ENCODE results near the gene ABCA4. TPM values are rescaled to one million over a fixed set of nuclear protein-coding genes. Genes with fewer than 3 reads are reported as not detected.

The ABCA4 gene
- total RNA-seq, 1 experiment from 2014 or later = 0.29 TPM

DNA sequence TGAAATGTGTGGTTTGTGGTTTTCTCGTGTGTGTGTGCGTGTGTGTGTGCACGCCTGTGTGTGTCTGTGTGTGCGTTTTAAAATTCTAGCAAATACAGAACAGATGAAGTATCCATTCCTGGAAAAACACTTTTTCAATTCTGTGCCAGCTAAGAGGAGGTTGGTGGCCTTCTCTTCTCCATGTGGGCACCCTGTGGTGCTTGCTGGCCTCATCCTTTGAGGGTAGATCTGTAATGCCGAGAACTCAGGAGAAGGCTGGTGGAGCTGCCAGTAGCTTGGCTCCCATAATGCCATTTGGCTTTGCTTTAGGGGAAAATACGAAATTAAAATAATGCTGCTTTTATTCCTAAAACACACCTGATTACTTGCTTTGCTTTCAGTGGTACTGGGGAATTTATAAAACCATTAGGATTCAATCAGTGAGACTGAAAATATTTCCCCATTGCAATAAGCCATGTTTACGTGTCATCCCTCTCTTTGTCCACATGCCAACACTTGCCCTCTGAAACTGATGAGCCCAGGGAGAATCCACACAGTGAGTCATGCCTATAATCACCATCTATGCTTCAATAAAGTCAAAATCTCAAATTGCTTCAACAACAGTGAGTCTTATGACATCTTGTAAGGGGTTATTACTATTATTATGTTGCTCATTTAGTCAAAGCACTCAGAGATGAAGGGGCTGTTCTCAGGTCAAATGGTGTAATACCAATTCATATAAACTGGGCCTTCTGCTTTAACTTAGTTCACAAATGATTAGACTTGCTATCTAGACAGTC lies 39.2 kb downstream of the ABCA4 start:
- intact Hi-C loops (cut with micrococcal nuclease) = no loop called here
- peak; percentile 86 for DNase-seq
- H3K36me3 ChIP-seq (ENCODE audit: low read depth, low read length) = no peaks in the 10 kb centered on the region
- no peaks in the 10 kb centered on the region for H3K27me3 ChIP-seq (ENCODE audit: low read length)
- POLR2A ChIA-PET (ENCODE audit: unreplicated experiment) = no interaction called here
- H4K20me1 ChIP-seq (ENCODE audit: low read length) = no peaks in the 10 kb centered on the region
- H3K9ac ChIP-seq (ENCODE audit: low read length) = no peak overlapping the region
- H3K27ac ChIP-seq (ENCODE audit: low read length) = no peak overlapping the region
- no peak overlapping the region for H2AFZ ChIP-seq (ENCODE audit: low read length)
- ATAC-seq = peak; percentile 96
- H3K79me2 ChIP-seq (ENCODE audit: low read length) = no peaks in the 10 kb centered on the region
- H3K9me2 ChIP-seq (replicated peaks; ENCODE audit: low read length) = no peaks in the 10 kb centered on the region
- CTCF ChIA-PET = no interaction called here
- H3K4me1 ChIP-seq (ENCODE audit: insufficient read depth, low read length) = peaks cover 12% of the 10 kb centered on the region
- no peak overlapping the region for H3K4me3 ChIP-seq (ENCODE audit: low read length)
- no peaks in the 10 kb centered on the region for H3K9me3 ChIP-seq (ENCODE audit: low read length)
- TF ChIP-seq, protein P1, sequence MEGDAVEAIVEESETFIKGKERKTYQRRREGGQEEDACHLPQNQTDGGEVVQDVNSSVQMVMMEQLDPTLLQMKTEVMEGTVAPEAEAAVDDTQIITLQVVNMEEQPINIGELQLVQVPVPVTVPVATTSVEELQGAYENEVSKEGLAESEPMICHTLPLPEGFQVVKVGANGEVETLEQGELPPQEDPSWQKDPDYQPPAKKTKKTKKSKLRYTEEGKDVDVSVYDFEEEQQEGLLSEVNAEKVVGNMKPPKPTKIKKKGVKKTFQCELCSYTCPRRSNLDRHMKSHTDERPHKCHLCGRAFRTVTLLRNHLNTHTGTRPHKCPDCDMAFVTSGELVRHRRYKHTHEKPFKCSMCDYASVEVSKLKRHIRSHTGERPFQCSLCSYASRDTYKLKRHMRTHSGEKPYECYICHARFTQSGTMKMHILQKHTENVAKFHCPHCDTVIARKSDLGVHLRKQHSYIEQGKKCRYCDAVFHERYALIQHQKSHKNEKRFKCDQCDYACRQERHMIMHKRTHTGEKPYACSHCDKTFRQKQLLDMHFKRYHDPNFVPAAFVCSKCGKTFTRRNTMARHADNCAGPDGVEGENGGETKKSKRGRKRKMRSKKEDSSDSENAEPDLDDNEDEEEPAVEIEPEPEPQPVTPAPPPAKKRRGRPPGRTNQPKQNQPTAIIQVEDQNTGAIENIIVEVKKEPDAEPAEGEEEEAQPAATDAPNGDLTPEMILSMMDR (conservative IDR thresholded peaks at IDR 0.05; ENCODE audit: low read depth, low read length) = no peak
- TF ChIP-seq EZH2 (IDR thresholded peaks at IDR 0.05; ENCODE audit: low read length, unreplicated experiment) = no peak
- no peak for TF ChIP-seq EZH2phosphoT487 (IDR thresholded peaks at IDR 0.05; ENCODE audit: borderline replicate concordance, low read length)
- no peaks in the 10 kb centered on the region for H3F3A ChIP-seq (ENCODE audit: low read length, unreplicated experiment)
- H3K4me2 ChIP-seq (ENCODE audit: low read length) = peak overlapping the region; percentile 19; the same call in 1 of the 2 replicates
- BruUV-seq (replicated peaks) = no TSS peak

DNA sequence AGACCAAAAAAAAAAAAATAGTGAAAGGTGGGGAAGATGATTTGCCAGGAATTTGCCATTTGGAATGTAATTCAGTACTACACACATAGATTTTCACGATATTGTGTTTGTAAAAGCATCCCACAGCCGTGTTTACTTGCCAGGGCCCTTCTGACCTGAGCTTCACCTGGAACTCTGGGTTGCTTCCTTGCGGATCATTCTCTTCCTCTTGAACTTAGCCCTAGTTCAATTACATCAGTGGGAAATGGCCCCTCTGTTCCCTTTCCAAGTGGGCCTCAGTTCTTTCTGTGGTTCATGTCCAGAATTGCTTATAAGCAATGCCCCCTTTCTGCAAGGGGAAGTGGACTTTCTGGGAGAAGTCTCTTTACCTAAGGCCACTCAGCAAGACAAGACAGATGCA lies 41.0 kb downstream of the ABCA4 start:
- H3K4me1 ChIP-seq (ENCODE audit: insufficient read depth, low read length) = peaks cover 12% of the 10 kb centered on the region
- no peak overlapping the region for H3K4me3 ChIP-seq (ENCODE audit: low read length)
- no peaks in the 10 kb centered on the region for H3K9me2 ChIP-seq (replicated peaks; ENCODE audit: low read length)
- ATAC-seq (no peak), DNase-seq (no peak)
- intact Hi-C loops (cut with micrococcal nuclease) = no loop called here
- ChIA-PET CTCF (interaction anchor here (0.6 kb wide), 1 partner anchor 62 kb away, joined by 3 read pairs; no protein-coding TSS in a partner anchor), POLR2A (ENCODE audit: unreplicated experiment) (no interaction called here)
- no peak overlapping the region for H3K9ac ChIP-seq (ENCODE audit: low read length)
- no peaks in the 10 kb centered on the region for H3F3A ChIP-seq (ENCODE audit: low read length, unreplicated experiment)
- no peak overlapping the region for H3K4me2 ChIP-seq (ENCODE audit: low read length)
- no peak overlapping the region for H2AFZ ChIP-seq (ENCODE audit: low read length)
- H3K9me3 ChIP-seq (ENCODE audit: low read length) = no peaks in the 10 kb centered on the region
- no peaks in the 10 kb centered on the region for H4K20me1 ChIP-seq (ENCODE audit: low read length)
- BruUV-seq (replicated peaks) = no TSS peak
- H3K27me3 ChIP-seq (ENCODE audit: low read length) = no peaks in the 10 kb centered on the region
- no peaks in the 10 kb centered on the region for H3K79me2 ChIP-seq (ENCODE audit: low read length)
- no peak overlapping the region for H3K27ac ChIP-seq (ENCODE audit: low read length)
- no peak for TF ChIP-seq EZH2phosphoT487 (IDR thresholded peaks at IDR 0.05; ENCODE audit: borderline replicate concordance, low read length)
- TF ChIP-seq, protein P1 (conservative IDR thresholded peaks at IDR 0.05; ENCODE audit: low read depth, low read length) = no peak
- TF ChIP-seq EZH2 (IDR thresholded peaks at IDR 0.05; ENCODE audit: low read length, unreplicated experiment) = no peak
- H3K36me3 ChIP-seq (ENCODE audit: low read depth, low read length) = no peaks in the 10 kb centered on the region
